Fibroblast of skin of right biceps (primary cell): ENCODE results near the gene GPR176.
A peak's percentile ranks its signal among the peaks of the same experiment; 100 is the strongest.
"Not testable (repeated sequence)": the region's sequence is repeated elsewhere in the genome, so short reads cannot be mapped to it uniquely, and the experiment has no call there.

Source experiments
- DNase-seq: peaks from one replicate; pipeline ENCODE4 v3.0.0-alpha.2; 2013

Gene GPR176

DNA sequence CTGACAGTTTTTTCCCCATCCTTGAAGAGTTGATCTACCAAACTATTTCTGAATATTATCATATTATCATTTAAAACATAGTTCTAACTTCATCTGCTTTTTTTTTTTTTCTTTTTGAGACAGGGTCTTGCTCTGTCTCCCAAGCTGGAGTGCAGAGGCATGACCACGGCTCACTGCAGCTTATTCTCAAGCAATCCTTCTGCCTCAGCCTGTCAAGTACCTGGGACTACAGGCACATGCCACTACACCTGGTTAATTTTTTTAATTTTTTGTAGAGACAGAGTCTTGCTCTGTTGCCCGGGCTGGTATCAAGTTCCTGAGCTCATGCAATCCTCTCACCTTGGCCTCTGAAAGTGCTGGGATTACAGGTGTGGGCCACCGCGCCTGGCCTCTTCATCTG, 15.2 kb upstream of the GPR176 start:
- DNase-seq, result no peak

- DNase-seq, result peak; percentile 27
Measured at GRCh38 chr15:39934397-39935071, 14.5 kb upstream of the GPR176 start.

DNA sequence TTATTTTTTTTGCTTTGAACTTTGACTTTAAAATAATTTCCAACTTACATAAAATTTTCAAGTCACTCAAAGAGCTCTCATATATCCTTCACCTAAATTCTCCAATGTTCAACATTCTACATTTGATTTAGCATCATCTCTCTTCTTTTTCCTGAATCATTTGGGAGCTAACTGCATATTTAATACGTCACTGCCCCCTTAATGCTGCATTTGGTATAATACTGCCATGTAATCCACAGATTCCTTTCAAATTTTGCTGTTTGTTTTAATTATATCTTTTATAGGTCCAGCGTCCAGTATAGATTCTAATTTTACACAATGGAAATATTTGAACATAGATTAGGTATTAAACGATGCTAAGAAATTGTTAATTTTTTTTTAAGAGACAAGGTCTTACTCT, 11.5 kb upstream of the GPR176 start:
- DNase-seq, result no peak

- no peak for DNase-seq
Measured at GRCh38 chr15:39926526-39926925, 6.5 kb upstream of the GPR176 start.

DNA sequence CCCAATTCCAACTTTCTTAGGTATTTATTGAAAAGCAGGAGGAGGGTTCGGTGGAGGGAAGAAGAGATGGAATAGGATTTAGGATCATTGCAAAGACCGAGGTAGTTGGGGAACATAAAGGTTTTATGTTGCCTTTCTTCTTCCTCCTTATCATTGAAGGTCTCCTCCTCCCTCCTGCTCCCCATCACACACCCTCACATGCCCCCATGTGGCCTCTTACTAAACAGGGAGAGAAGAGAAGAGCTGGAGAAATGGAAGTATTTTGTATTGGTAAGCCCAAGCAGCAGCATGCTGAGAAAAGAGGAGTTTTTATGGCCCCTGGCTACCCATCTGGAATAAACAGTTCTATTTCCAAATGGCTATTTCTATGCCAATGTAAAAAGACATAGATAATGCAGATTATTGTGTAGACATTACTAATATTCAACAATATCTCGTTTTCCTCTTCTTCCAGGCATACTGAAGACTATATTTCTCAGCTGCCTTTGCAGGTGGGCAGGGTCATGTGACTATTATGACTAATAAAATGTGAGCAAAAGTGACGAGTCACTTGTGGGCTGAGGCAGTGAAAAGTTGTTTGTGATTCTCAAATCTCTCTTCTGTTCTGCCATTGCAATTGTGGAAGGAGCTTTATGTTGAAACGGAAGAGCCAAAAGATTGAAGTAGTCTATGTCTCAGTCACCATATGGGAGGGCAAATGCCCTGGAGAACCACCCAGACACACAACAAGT, 5.2 kb upstream of the GPR176 start:
- peak; percentile 47 for DNase-seq

- no peak for DNase-seq
Measured at GRCh38 chr15:39924437-39924836, 4.4 kb upstream of the GPR176 start.

DNA sequence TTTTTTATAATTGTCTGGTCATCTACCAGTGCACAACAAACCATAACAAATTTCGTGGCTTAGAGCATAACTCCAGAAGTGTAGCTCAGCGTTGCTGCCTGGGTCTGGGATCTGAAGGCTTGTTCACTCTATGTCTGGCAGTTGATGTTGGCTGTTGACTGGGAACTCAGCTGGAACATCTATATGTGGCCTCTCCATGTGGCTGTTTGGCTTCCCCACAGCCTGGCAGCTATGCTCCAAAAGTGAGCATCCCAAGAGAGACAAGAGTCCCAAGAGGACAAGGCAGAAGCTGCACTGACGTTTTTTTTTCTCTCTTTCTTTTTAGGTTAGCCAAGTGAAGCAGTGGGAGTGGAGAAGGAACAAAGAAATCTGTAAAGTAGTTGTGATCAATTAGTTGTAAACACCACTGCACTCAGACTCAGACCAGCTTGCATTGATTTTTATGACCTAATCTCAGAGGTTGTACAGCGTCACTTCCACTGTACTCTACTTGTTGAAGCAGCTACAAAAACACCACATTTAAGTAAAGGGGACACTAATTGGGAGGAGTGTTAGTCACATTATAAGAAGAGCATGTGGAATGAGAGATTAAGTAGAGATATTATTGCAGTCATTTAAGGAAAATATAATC, 2.5 kb upstream of the GPR176 start:
- peak; percentile 51 for DNase-seq

DNA sequence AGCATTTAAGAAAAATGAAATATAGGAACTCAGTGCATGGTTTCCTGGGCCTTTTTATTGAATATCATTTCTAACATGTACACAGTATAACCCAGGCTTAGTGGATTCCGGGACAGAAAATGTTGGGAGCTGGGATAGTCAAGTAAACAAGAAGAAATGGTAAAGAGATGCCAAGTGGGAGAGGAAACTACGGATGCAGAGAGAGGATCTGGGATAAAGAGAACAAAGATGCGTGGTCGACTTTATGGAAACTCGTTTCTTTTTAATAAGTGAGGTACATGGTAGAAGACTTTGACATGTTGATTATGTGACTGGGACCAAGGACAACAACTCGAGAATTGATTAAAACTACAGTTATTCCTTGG, 1.2 kb upstream of the GPR176 start:
- no peak for DNase-seq

- peak; percentile 87 for DNase-seq
Measured at GRCh38 chr15:39920510-39921273, 626 bp upstream of the GPR176 start.

GRCh38 chr15:39919411-39919747, 687 bp downstream of the GPR176 start:
- no peak for DNase-seq

DNA sequence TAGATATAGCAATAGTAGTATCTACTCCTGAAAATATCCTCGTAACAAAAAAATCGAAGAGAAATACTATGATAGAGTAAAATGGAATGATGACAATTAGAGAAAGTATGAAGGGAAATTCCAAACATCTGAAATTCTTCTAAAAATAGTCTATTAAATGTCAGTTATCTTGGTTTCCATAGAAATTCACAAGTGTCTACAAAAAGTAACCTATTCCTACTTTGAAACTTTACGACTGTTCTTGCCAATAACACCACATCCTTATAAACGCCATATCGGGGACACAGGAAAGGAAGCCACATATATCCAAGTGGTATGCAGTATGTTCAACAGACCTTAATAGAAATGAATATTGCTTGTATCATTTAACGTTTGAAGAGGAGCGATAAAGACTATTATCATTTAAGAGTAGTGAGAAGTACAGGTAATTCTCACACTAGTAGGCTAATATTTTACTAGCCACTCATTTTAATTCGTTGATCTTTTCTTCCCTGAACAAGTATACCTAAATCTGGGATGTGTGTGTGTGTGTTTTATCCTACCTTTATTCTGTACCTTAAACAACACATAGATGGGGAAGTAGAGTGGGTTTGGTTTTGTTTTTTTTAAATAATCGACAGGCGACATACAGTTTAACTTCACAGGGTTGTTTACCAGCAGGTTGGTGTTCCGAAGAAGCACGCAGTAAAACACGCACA, 1.2 kb downstream of the GPR176 start:
- DNase-seq, result peak; percentile 96

DNA sequence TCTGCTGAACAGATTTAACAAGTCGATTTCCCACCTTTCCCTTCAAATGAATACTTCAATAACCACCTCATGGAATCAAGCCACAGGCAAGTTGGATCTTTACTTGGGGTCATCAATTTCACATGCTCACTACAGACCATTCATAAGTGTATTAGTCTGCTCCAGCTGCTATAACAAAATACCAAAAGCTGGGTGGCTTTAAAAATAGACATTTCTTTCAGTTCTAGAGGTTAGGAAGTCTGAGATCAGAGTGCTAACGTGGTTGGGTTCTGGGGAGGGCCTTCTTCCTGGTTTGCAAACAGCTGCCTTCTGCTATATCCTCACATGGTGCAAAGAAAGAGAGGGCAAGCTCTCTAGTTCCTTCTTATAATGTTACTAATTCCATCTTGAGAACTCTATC, 5.1 kb downstream of the GPR176 start:
- DNase-seq, result no peak

DNA sequence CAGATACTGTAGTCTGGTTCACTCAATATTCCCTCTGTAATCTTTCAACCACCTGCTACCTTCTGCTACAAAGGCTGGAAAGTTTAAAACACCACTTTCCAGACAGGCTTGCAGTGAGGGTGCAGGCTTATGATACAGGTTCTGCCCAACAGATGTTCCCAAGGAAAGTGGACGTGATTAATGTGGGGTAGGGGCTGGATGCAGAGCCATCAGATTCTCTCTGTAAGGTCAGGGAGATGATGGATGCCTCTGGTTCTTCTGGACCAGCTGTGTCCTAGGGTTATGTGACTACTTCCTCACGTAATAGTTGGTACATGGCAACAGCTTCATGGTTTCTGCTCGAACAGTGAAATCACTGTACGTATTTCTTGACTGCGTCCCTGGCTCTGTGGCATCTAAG, 11.1 kb downstream of the GPR176 start:
- no peak for DNase-seq

DNA sequence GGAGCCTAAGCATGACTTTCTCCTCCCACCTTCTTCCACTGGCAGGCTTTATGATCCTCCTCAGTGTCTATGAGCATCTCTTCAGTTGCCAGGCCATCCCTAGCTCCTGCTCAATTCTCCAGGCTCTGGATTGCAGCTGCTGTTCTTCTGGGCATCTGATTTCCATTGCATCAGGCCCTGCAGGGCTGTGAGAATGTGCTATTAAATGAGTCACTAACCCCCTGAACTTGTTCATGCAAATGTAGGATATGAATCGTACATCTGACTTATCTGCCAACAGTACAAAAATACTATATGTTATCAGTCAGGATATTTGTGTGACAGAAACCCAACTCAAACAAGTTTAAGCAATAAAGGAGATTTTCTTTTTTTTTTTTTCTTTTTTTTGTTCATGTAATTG, 11.9 kb downstream of the GPR176 start:
- DNase-seq, result peak; percentile 94

DNA sequence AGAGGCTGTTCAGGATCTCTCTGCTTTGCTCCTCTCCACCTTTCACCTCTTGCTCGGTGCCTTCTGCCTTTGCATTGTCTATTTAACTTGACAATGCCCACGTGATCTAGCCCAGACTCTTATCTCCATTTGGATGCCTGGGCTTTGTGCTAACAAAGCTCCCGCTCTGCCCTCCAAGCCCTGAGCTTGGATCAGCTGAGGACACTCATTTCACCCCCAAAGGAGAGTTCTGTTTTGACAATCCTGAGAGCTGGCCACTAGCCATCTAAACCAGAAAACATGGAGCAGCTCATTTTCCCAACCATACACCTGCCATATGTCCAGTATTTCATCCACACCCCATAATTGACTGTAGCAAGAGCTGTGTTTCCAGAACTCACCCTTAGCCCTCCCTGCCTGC, 12.8 kb downstream of the GPR176 start:
- no peak for DNase-seq

GRCh38 chr15:39904115-39904514, 16.0 kb downstream of the GPR176 start:
- DNase-seq, result no peak

- DNase-seq, result no peak
Measured at GRCh38 chr15:39898317-39898716, 21.7 kb downstream of the GPR176 start.

- peak; percentile 83 for DNase-seq
Measured at GRCh38 chr15:39896846-39897245, 23.2 kb downstream of the GPR176 start.

DNA sequence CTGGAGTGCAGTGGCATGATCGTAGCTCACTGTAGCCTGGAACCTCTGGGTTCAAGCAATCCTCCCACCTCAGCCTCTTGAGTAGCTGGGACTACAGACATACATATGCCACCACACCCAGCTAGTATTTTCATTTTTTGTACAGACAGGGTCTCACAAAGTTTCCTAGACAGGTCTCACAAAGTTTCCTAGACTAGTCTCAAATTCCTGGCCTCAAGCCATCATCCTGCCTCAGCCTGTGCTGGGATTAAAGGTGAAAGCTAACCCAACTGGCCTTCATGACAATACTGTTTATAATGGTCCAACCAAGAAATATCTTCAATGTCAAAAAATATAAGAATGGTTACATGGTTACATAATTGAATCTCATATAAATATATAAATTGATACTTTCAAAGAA, 24.0 kb downstream of the GPR176 start:
- DNase-seq, result no peak

DNA sequence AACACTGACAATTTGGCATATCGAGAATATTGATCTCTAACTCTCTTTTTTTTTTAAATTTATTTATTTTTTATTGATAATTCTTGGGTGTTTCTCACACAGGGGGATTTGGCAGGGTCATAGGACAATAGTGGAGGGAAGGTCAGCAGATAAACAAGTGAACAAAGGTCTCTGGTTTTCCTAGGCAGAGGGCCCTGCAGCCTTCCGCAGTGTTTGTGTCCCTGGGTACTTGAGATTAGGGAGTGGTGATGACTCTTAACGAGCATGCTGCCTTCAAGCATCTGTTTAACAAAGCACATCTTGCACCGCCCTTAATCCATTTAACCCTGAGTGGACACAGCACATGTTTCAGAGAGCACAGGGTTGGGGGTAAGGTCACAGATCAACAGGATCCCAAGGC, 27.0 kb downstream of the GPR176 start:
- not testable (repeated sequence) for DNase-seq

DNA sequence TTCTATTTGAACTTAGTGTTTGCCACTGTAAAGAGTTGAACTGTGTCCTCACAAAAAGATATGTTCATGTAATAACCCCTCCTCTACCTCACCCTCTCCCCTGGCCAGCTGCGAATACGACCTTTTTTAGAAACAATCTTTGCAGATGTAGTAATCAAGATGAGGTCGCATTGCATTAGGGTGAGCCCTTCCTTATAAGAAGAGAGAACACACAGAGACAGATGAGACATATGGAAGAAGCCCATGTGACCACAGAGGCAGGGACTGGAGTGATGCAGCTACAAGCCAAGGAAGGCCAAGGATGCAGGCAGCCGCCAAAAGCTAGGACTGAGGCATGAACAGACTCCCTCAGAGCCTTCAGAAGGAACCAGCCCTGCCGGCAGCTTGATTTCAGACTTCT, 27.6 kb downstream of the GPR176 start:
- DNase-seq, result no peak

DNA sequence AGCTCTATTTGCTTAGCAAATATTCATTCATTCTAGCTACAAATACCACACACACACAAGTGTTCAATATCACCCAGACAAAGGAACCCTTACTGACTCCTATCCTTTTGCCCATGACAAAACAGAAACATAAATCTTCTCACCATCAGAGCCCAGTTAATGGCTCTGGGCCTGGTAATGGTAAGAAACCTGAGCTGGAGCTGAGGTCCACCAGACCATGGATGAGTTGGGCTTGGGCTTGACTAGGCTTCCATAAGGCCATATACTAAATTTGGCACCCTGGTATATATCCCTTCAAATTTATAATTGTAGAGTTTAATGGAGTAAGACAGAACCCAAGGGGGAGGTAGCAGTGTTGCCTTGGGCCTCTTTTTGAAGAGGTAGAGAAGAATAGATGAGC, 29.4 kb downstream of the GPR176 start:
- DNase-seq, result no peak

GRCh38 chr15:39889601-39890000, 30.5 kb downstream of the GPR176 start:
- no peak for DNase-seq
